K562 (cell line): ENCODE data around the gene UBR4. TPM values are rescaled to one million over a fixed set of nuclear protein-coding genes. Genes with fewer than 3 reads are reported as not detected.
A peak's percentile ranks its signal among the peaks of the same experiment; 100 is the strongest.

Source experiments
- ATAC-seq: fragments of 200-7000 bp; cut with Tn5 transposase; 3 replicates; pipeline ENCODE4 v1.9.1; 2020; ENCODE audit warnings: moderate library complexity
- BruUV-seq: library from RNA; stranded (reverse); fragments of 400-500 nt; replicated peaks from 2 replicates; lab custom pipeline; 2021; lab: Mats Ljungman, UMichigan
- CTCF ChIA-PET: fragments of 300-600 bp; formaldehyde crosslinking; extraction: SDS; loops from one replicate; lab custom pipeline; 2021; ENCODE audit warnings: low intra/inter-chr PET ratio; lab: Yijun Ruan, JAX
- POLR2A ChIA-PET: fragments of 300-600, 350-650 bp; sonication (Branson Sonifier 250); formaldehyde crosslinking; extraction: SDS; loops from one replicate; lab custom pipeline; 2021; ENCODE audit warnings: antibody characterized with exemption, inconsistent platforms; lab: Yijun Ruan, JAX
- DNase-seq, 4 experiments: peaks; one replicate each; pipeline versions ENCODE4 v3.0.0 to v3.0.0-alpha.2; 2011 to 2018; ENCODE audit warnings: low spot score in 3 of 4, mixed read lengths in 3 of 4; ENCODE audit errors: extremely low read depth in 1 of 4
- FAIRE-seq: peaks from 2 replicates; lab custom pipeline; 2011; peaks lifted over from hg19 to GRCh38; lab: Jason Lieb, UNC
- H2AFZ ChIP-seq: 2 replicates; pipeline ENCODE4 v1.6.0; 2011; ENCODE audit warnings: low read depth, low read length, control low read depth, inconsistent platforms
- H3K27ac ChIP-seq: fragments of 200-600 bp; 3 replicates; pipeline ENCODE4 v1.8.0; 2011; ENCODE audit warnings: low read depth, mild to moderate bottlenecking, control low read depth, inconsistent platforms, low read length, moderate library complexity, mixed read lengths; ENCODE audit errors: extremely low read depth
- H3K27me3 ChIP-seq, 2 experiments: fragments of 300-600 bp in 1 of 2; 2 replicates in 1 of 2; 3 replicates in 1 of 2; pipeline versions ENCODE4 v1.6.0 to v1.8.0; 2011; ENCODE audit warnings: inconsistent platforms in 2 of 2, low read length in 2 of 2, mild to moderate bottlenecking in 1 of 2, mixed read lengths in 1 of 2, moderate library complexity in 1 of 2; ENCODE audit not compliant: control insufficient read depth in 2 of 2, insufficient read depth in 2 of 2
- H3K36me3 ChIP-seq: fragments of 300-600 bp; 3 replicates; pipeline ENCODE4 v1.8.0; 2011; ENCODE audit warnings: mild to moderate bottlenecking, low read length, inconsistent platforms; ENCODE audit not compliant: control insufficient read depth, insufficient read depth
- H3K4me1 ChIP-seq, 2 experiments: fragments of 200-600 bp in 1 of 2; replicated peaks in 1 of 2; 2 replicates in 1 of 2; 3 replicates in 1 of 2; pipeline versions ENCODE4 v1.5.1 to v1.8.0; 2011; ENCODE audit warnings: inconsistent platforms in 2 of 2, low read length in 2 of 2, mild to moderate bottlenecking in 1 of 2, mixed read lengths in 1 of 2, moderate library complexity in 1 of 2; ENCODE audit not compliant: control insufficient read depth in 2 of 2, insufficient read depth in 2 of 2
- H3K4me2 ChIP-seq: 2 replicates; pipeline ENCODE4 v1.6.1; 2011; ENCODE audit warnings: low read length, control low read depth, inconsistent platforms, mixed read lengths; ENCODE audit not compliant: insufficient read depth
- H3K4me3 ChIP-seq: fragments of 200-600 bp; sonication (generic), shearing (Covaris generic); 2 replicates; pipeline ENCODE4 v1.5.1; 2016; ENCODE audit warnings: control low read depth, inconsistent platforms
- H3K79me2 ChIP-seq: fragments of 200-600 bp; 3 replicates; pipeline ENCODE4 v1.8.0; 2011; ENCODE audit warnings: low read length, inconsistent platforms; ENCODE audit not compliant: control insufficient read depth, insufficient read depth
- H3K9ac ChIP-seq, 2 experiments: 2 replicates each; pipeline versions ENCODE4 v1.6.0 to v1.6.1; 2011; ENCODE audit warnings: low read depth in 2 of 2, low read length in 2 of 2, control low read depth in 1 of 2, inconsistent platforms in 1 of 2, mild to moderate bottlenecking in 1 of 2, mixed read lengths in 1 of 2; ENCODE audit not compliant: insufficient read depth in 1 of 2
- H3K9me1 ChIP-seq: one replicate; pipeline ENCODE4 v1.6.0; 2011; ENCODE audit warnings: inconsistent platforms, mild to moderate bottlenecking, low read length, moderate library complexity; ENCODE audit not compliant: control insufficient read depth, insufficient read depth
- H3K9me3 ChIP-seq: replicated peaks from 2 replicates; pipeline ENCODE4 v1.5.1; 2011; ENCODE audit warnings: low read depth, low read length, inconsistent platforms; ENCODE audit not compliant: control insufficient read depth, insufficient read depth
- H4K20me1 ChIP-seq: replicated peaks from 2 replicates; pipeline ENCODE4 v1.6.1; 2011; ENCODE audit warnings: low read length, inconsistent platforms, mixed read lengths; ENCODE audit not compliant: control insufficient read depth, insufficient read depth
- BDP1 ChIP-seq: IDR thresholded peaks from 3 replicates; pipeline ENCODE4 v1.6.1; 2011; ENCODE audit not compliant: insufficient read length, insufficient read depth
- GTF2A2 ChIP-seq: IDR thresholded peaks from 2 replicates; pipeline ENCODE4 v1.6.1; 2016; ENCODE audit warnings: mild to moderate bottlenecking, missing genetic modification characterization, missing compliant biosample characterization
- POLR2AphosphoS5 ChIP-seq: IDR thresholded peaks from 2 replicates; pipeline ENCODE4 v1.6.1; 2011; ENCODE audit warnings: mild to moderate bottlenecking, low read depth, low read length, moderate library complexity; ENCODE audit not compliant: control insufficient read depth, insufficient read depth
- SLC30A9 ChIP-seq: fragments of 250-450 bp; sonication (Bioruptor Pico); IDR thresholded peaks from 2 replicates; pipeline ENCODE4 v1.8.0; 2022; ENCODE audit warnings: mild to moderate bottlenecking, moderate library complexity
- WGBS: fragments of 100-300 bp; shearing (Covaris generic); methylation state at CpG from one replicate; pipeline ENCODE4 v1.1.6; 2016; ENCODE audit warnings: low coverage, mixed read lengths; ENCODE audit not compliant: insufficient coverage; ENCODE audit errors: missing lambda C conversion rate; 5-methylcytosine and 5-hydroxymethylcytosine counted together
- in situ Hi-C: fragments of 300-500 bp; cut with MboI; formaldehyde crosslinking; loops from 4 replicates; pipeline ENCODE4 v1.15.0; 2018; ENCODE audit warnings: inconsistent platforms, mixed read lengths
- intact Hi-C: fragments of 100-400 bp; cut with micrococcal nuclease; formaldehyde crosslinking; loops from 2 replicates; pipeline ENCODE4 v1.14.2; 2022
- polyA plus RNA-seq, 8 experiments: library from polyadenylated mRNA; depleted of rRNA in 4 of 8; stranded (reverse) in 5 of 8; unstranded in 3 of 8; fragments of >200 nt; fragmentation: Nextera tagmentation in 2 of 8; fragmentation: Illumina TruSeq in 1 of 8; extraction: Ambion mirVana in 2 of 8; extraction: Trizol in 1 of 8; gene quantifications; 2 replicates each; pipeline versions ENCODE4 v1.2.1 to v1.2.3, GENCODE V29; 2011 to 2014; ENCODE audit warnings: inconsistent platforms in 1 of 8, missing spikeins in 1 of 8
- total RNA-seq, 7 experiments: library from RNA; depleted of rRNA in 6 of 7; stranded (reverse); fragments of >200 nt in 6 of 7; fragmentation: Illumina TruSeq in 2 of 7; extraction: Trizol in 2 of 7; gene quantifications; 2 replicates each; pipeline versions ENCODE4 v1.2.1 to v1.2.3, GENCODE V29; 2011 to 2021; ENCODE audit warnings: low replicate concordance in 1 of 7
- TF ChIP-seq, protein P1 (sequence below): fragments of 200-400 bp; formaldehyde crosslinking; IDR thresholded peaks from 2 replicates; pipeline ENCODE4 v1.6.1; 2017; ENCODE audit warnings: mild to moderate bottlenecking, low read depth, low read length, moderate library complexity

The UBR4 gene
- total and polyA plus RNA-seq, 9 of the 15 experiments (the other 6 are each of a cell fraction or from before 2014, with no cell fraction given) = 55.4 to 277 (median 123) TPM

DNA sequence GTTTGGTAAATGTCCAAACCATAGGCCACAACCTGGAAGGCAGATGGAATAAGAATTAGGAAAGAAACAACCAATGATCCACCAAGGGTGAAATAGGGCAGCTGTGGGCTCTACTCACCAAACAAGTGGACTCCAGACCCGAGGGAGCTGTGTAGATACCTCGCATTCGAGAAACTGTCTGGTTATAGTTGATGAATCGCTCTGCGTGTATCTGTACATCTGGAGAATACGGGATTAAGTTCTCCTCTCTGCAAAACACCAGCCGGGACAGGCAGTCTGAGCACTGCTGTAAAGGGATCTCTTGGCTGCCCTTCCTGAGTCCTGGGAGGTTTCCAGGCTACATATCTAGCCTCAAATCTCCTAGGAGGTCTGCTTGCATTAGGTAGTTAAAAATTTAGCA is 9.4 kb upstream of the UBR4 start:
- Histone ChIP-seq H3K9ac (no peak overlapping the region), H3K79me2 (peaks cover 29% of the 10 kb centered on the region), H3K36me3 (peaks cover 98% of the 10 kb centered on the region), H3K27me3 (no peaks in the 10 kb centered on the region; a peak in 1 of 5 replicates), H3K27ac (0 out of 3 replicates have a peak overlapping the region, but pooled peaks have one; percentile 16), H3K9me1 (no peaks in the 10 kb centered on the region), H4K20me1 (no peaks in the 10 kb centered on the region), H2AFZ (no peak overlapping the region), H3K4me3 (no peak overlapping the region), H3K4me2 (no peak overlapping the region), H3K9me3 (no peaks in the 10 kb centered on the region; the same call in 1 of the 2 replicates), H3K4me1 (0 out of 5 replicates have a peak, but pooled peaks cover 0 to 3% of the 10 kb centered on the region in 2 experiments)
- intact Hi-C loops = no loop called here
- DNase-seq (no peak), ATAC-seq (peak; percentile 10; the same call in 1 of the 3 replicates), FAIRE-seq (no peak)
- 93% methylated on average over 7 of the region's 7 CpGs for WGBS
- no peak for TF ChIP-seq SLC30A9 (CRISPR knock-in tag)
- no peak for TF ChIP-seq GTF2A2 (tag)
- TF ChIP-seq POLR2AphosphoS5 = peak; percentile 28; the same call in 1 of the 2 replicates
- TF ChIP-seq, protein P1, sequence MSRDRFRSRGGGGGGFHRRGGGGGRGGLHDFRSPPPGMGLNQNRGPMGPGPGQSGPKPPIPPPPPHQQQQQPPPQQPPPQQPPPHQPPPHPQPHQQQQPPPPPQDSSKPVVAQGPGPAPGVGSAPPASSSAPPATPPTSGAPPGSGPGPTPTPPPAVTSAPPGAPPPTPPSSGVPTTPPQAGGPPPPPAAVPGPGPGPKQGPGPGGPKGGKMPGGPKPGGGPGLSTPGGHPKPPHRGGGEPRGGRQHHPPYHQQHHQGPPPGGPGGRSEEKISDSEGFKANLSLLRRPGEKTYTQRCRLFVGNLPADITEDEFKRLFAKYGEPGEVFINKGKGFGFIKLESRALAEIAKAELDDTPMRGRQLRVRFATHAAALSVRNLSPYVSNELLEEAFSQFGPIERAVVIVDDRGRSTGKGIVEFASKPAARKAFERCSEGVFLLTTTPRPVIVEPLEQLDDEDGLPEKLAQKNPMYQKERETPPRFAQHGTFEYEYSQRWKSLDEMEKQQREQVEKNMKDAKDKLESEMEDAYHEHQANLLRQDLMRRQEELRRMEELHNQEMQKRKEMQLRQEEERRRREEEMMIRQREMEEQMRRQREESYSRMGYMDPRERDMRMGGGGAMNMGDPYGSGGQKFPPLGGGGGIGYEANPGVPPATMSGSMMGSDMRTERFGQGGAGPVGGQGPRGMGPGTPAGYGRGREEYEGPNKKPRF = no peak
- TF ChIP-seq BDP1 = no peak
- in situ Hi-C loops = no loop called here
- ChIA-PET CTCF (no interaction called here), POLR2A (interaction anchor here (0.6 to 5.1 kb wide), 7 partner anchors 8 to 871 kb away, joined by 3 to 45 read pairs (median 4); partner anchors contain the start of gene UBR4)
- no TSS peak for BruUV-seq
